ENCODE results near the gene TEF.

The TEF gene

GRCh38 chr22:41343300-41343699 lies 38.4 kb upstream of the TEF start:
- peaks cover 91% of the 10 kb centered on the region for H3K36me3 ChIP-seq (ENCODE audit: control insufficient read depth, insufficient read depth, low read length)
- no peak overlapping the region for H3K9ac ChIP-seq (ENCODE audit: low read length)
- H3K4me1 ChIP-seq (ENCODE audit: control insufficient read depth, insufficient read depth, low read length), result no peaks in the 10 kb centered on the region
- no peaks in the 10 kb centered on the region for H3K9me3 ChIP-seq (ENCODE audit: control insufficient read depth, insufficient read depth, low read depth, low read length)
- H3K4me3 ChIP-seq (ENCODE audit: low read depth, low read length), result no peak overlapping the region
- H3K27me3 ChIP-seq (ENCODE audit: control insufficient read depth, insufficient read depth, low read length), result no peaks in the 10 kb centered on the region
- no peak overlapping the region for H3K27ac ChIP-seq (ENCODE audit: low read depth, low read length)

GRCh38 chr22:41343717-41344116 lies 38.0 kb upstream of the TEF start:
- Histone ChIP-seq H3K9ac (ENCODE audit: low read length) (no peak overlapping the region), H3K4me3 (ENCODE audit: low read depth, low read length) (no peak overlapping the region), H3K9me3 (ENCODE audit: control insufficient read depth, insufficient read depth, low read depth, low read length) (no peaks in the 10 kb centered on the region), H3K27ac (ENCODE audit: low read depth, low read length) (no peak overlapping the region), H3K36me3 (ENCODE audit: control insufficient read depth, insufficient read depth, low read length) (peaks cover 91% of the 10 kb centered on the region), H3K4me1 (ENCODE audit: control insufficient read depth, insufficient read depth, low read length) (no peaks in the 10 kb centered on the region), H3K27me3 (ENCODE audit: control insufficient read depth, insufficient read depth, low read length) (no peaks in the 10 kb centered on the region)

- no peak overlapping the region for H3K27ac ChIP-seq (ENCODE audit: low read depth, low read length)
- no peak overlapping the region for H3K4me3 ChIP-seq (ENCODE audit: low read depth, low read length)
- H3K4me1 ChIP-seq (ENCODE audit: control insufficient read depth, insufficient read depth, low read length), result no peaks in the 10 kb centered on the region
- no peaks in the 10 kb centered on the region for H3K9me3 ChIP-seq (ENCODE audit: control insufficient read depth, insufficient read depth, low read depth, low read length)
- no peak overlapping the region for H3K9ac ChIP-seq (ENCODE audit: low read length)
- peaks cover 91% of the 10 kb centered on the region for H3K36me3 ChIP-seq (ENCODE audit: control insufficient read depth, insufficient read depth, low read length)
- no peaks in the 10 kb centered on the region for H3K27me3 ChIP-seq (ENCODE audit: control insufficient read depth, insufficient read depth, low read length)
Observed at GRCh38 chr22:41344189-41344788, 37.5 kb upstream of the TEF start.

- no peak overlapping the region for H3K27ac ChIP-seq (ENCODE audit: low read depth, low read length)
- H3K27me3 ChIP-seq (ENCODE audit: control insufficient read depth, insufficient read depth, low read length), result no peaks in the 10 kb centered on the region
- no peak overlapping the region for H3K4me3 ChIP-seq (ENCODE audit: low read depth, low read length)
- H3K4me1 ChIP-seq (ENCODE audit: control insufficient read depth, insufficient read depth, low read length), result no peaks in the 10 kb centered on the region
- no peaks in the 10 kb centered on the region for H3K9me3 ChIP-seq (ENCODE audit: control insufficient read depth, insufficient read depth, low read depth, low read length)
- H3K36me3 ChIP-seq (ENCODE audit: control insufficient read depth, insufficient read depth, low read length), result peaks cover 91% of the 10 kb centered on the region
- H3K9ac ChIP-seq (ENCODE audit: low read length), result no peak overlapping the region
Observed at GRCh38 chr22:41345807-41346335, 35.9 kb upstream of the TEF start.

GRCh38 chr22:41347066-41347859 lies 34.5 kb upstream of the TEF start:
- H3K36me3 ChIP-seq (ENCODE audit: control insufficient read depth, insufficient read depth, low read length), result peaks cover 96% of the 10 kb centered on the region
- no peaks in the 10 kb centered on the region for H3K4me1 ChIP-seq (ENCODE audit: control insufficient read depth, insufficient read depth, low read length)
- no peaks in the 10 kb centered on the region for H3K27me3 ChIP-seq (ENCODE audit: control insufficient read depth, insufficient read depth, low read length)
- H3K9ac ChIP-seq (ENCODE audit: low read length), result no peak overlapping the region
- no peak overlapping the region for H3K27ac ChIP-seq (ENCODE audit: low read depth, low read length)
- H3K4me3 ChIP-seq (ENCODE audit: low read depth, low read length), result no peak overlapping the region
- H3K9me3 ChIP-seq (ENCODE audit: control insufficient read depth, insufficient read depth, low read depth, low read length), result no peaks in the 10 kb centered on the region

GRCh38 chr22:41348964-41349484 lies 32.7 kb upstream of the TEF start:
- no peak overlapping the region for H3K27ac ChIP-seq (ENCODE audit: low read depth, low read length)
- H3K36me3 ChIP-seq (ENCODE audit: control insufficient read depth, insufficient read depth, low read length), result peaks cover 94% of the 10 kb centered on the region
- no peaks in the 10 kb centered on the region for H3K4me1 ChIP-seq (ENCODE audit: control insufficient read depth, insufficient read depth, low read length)
- H3K27me3 ChIP-seq (ENCODE audit: control insufficient read depth, insufficient read depth, low read length), result no peaks in the 10 kb centered on the region
- no peaks in the 10 kb centered on the region for H3K9me3 ChIP-seq (ENCODE audit: control insufficient read depth, insufficient read depth, low read depth, low read length)
- no peak overlapping the region for H3K4me3 ChIP-seq (ENCODE audit: low read depth, low read length)
- H3K9ac ChIP-seq (ENCODE audit: low read length), result no peak overlapping the region

GRCh38 chr22:41350087-41350486 lies 31.7 kb upstream of the TEF start:
- Histone ChIP-seq H3K4me3 (ENCODE audit: low read depth, low read length) (no peak overlapping the region), H3K4me1 (ENCODE audit: control insufficient read depth, insufficient read depth, low read length) (no peaks in the 10 kb centered on the region), H3K9me3 (ENCODE audit: control insufficient read depth, insufficient read depth, low read depth, low read length) (no peaks in the 10 kb centered on the region), H3K36me3 (ENCODE audit: control insufficient read depth, insufficient read depth, low read length) (peaks cover 94% of the 10 kb centered on the region), H3K9ac (ENCODE audit: low read length) (no peak overlapping the region), H3K27me3 (ENCODE audit: control insufficient read depth, insufficient read depth, low read length) (no peaks in the 10 kb centered on the region), H3K27ac (ENCODE audit: low read depth, low read length) (no peak overlapping the region)

GRCh38 chr22:41351011-41351410 lies 30.7 kb upstream of the TEF start:
- peaks cover 97% of the 10 kb centered on the region for H3K36me3 ChIP-seq (ENCODE audit: control insufficient read depth, insufficient read depth, low read length)
- no peaks in the 10 kb centered on the region for H3K4me1 ChIP-seq (ENCODE audit: control insufficient read depth, insufficient read depth, low read length)
- H3K9me3 ChIP-seq (ENCODE audit: control insufficient read depth, insufficient read depth, low read depth, low read length), result no peaks in the 10 kb centered on the region
- H3K27me3 ChIP-seq (ENCODE audit: control insufficient read depth, insufficient read depth, low read length), result no peaks in the 10 kb centered on the region
- H3K9ac ChIP-seq (ENCODE audit: low read length), result no peak overlapping the region
- H3K4me3 ChIP-seq (ENCODE audit: low read depth, low read length), result no peak overlapping the region
- no peak overlapping the region for H3K27ac ChIP-seq (ENCODE audit: low read depth, low read length)

GRCh38 chr22:41352058-41352457 lies 29.7 kb upstream of the TEF start:
- Histone ChIP-seq H3K27me3 (ENCODE audit: control insufficient read depth, insufficient read depth, low read length) (no peaks in the 10 kb centered on the region), H3K4me1 (ENCODE audit: control insufficient read depth, insufficient read depth, low read length) (no peaks in the 10 kb centered on the region), H3K36me3 (ENCODE audit: control insufficient read depth, insufficient read depth, low read length) (peaks cover 97% of the 10 kb centered on the region), H3K9ac (ENCODE audit: low read length) (no peak overlapping the region), H3K4me3 (ENCODE audit: low read depth, low read length) (no peak overlapping the region), H3K27ac (ENCODE audit: low read depth, low read length) (no peak overlapping the region), H3K9me3 (ENCODE audit: control insufficient read depth, insufficient read depth, low read depth, low read length) (no peaks in the 10 kb centered on the region)

GRCh38 chr22:41353862-41354575 lies 27.7 kb upstream of the TEF start:
- H3K4me3 ChIP-seq (ENCODE audit: low read depth, low read length), result no peak overlapping the region
- H3K27ac ChIP-seq (ENCODE audit: low read depth, low read length), result no peak overlapping the region
- H3K9me3 ChIP-seq (ENCODE audit: control insufficient read depth, insufficient read depth, low read depth, low read length), result no peaks in the 10 kb centered on the region
- peaks cover 88% of the 10 kb centered on the region for H3K36me3 ChIP-seq (ENCODE audit: control insufficient read depth, insufficient read depth, low read length)
- no peaks in the 10 kb centered on the region for H3K27me3 ChIP-seq (ENCODE audit: control insufficient read depth, insufficient read depth, low read length)
- no peak overlapping the region for H3K9ac ChIP-seq (ENCODE audit: low read length)
- H3K4me1 ChIP-seq (ENCODE audit: control insufficient read depth, insufficient read depth, low read length), result 0 out of 2 replicates have a peak, but pooled peaks cover 1% of the 10 kb centered on the region

- Histone ChIP-seq H3K4me3 (ENCODE audit: low read depth, low read length) (no peak overlapping the region), H3K4me1 (ENCODE audit: control insufficient read depth, insufficient read depth, low read length) (peaks cover 7% of the 10 kb centered on the region; the same call in 1 of the 2 replicates), H3K9ac (ENCODE audit: low read length) (no peak overlapping the region), H3K9me3 (ENCODE audit: control insufficient read depth, insufficient read depth, low read depth, low read length) (no peaks in the 10 kb centered on the region), H3K36me3 (ENCODE audit: control insufficient read depth, insufficient read depth, low read length) (peaks cover 78% of the 10 kb centered on the region), H3K27ac (ENCODE audit: low read depth, low read length) (no peak overlapping the region), H3K27me3 (ENCODE audit: control insufficient read depth, insufficient read depth, low read length) (no peaks in the 10 kb centered on the region)
Observed at GRCh38 chr22:41354979-41355378, 26.8 kb upstream of the TEF start.

Measured in HUES6 (cell line).